Stomach (tissue), 9 donors: ENCODE measurements around the gene WDPCP. TPM values are rescaled to one million over a fixed set of nuclear protein-coding genes. Genes with fewer than 3 reads are reported as not detected.
A peak's percentile ranks its signal among the peaks of the same experiment; 100 is the strongest.
"Not testable (repeated sequence)": the region's sequence is repeated elsewhere in the genome, so short reads cannot be mapped to it uniquely, and the experiment has no call there.

Experiments
- DNase-seq, 2 donors: peaks; one replicate each; pipeline versions ENCODE4 v3.0.0 to v3.0.0-alpha.2; 2013 to 2019
- H3K27ac ChIP-seq, 5 donors: fragments of 200-600 bp in 4 of 5; sonication (generic) in 4 of 5; one replicate each; pipeline ENCODE4 v1.5.1; 2013 to 2019; ENCODE audit warnings: mild to moderate bottlenecking in 1 of 5, moderate library complexity in 1 of 5
- H3K27me3 ChIP-seq, 3 donors: fragments of 200-600 bp; sonication (generic); one replicate each; pipeline ENCODE4 v1.5.1; 2017 to 2019; ENCODE audit warnings: mixed run types in 1 of 3
- H3K36me3 ChIP-seq, 4 donors: fragments of 200-600 bp; sonication (generic); 1 replicate in 3 of 4; 2 replicates in 1 of 4; pipeline ENCODE4 v1.5.1; 2016 to 2019
- H3K4me1 ChIP-seq, 4 donors: fragments of 200-600 bp; sonication (generic); one replicate each; pipeline ENCODE4 v1.5.1; 2016 to 2019
- H3K4me3 ChIP-seq, 4 donors: fragments of 200-600 bp; sonication (generic) in 3 of 4; one replicate each; pipeline ENCODE4 v1.5.1; 2016 to 2019; ENCODE audit warnings: mild to moderate bottlenecking in 1 of 4
- H3K9me3 ChIP-seq, 4 donors: fragments of 200-600 bp; sonication (generic); one replicate each; pipeline ENCODE4 v1.5.1; 2016 to 2019
- CTCF ChIP-seq, 7 experiments: fragments of 450-650 bp in 4 of 7; fragments of 200-600 bp in 3 of 7; sonication (generic) in 3 of 7; IDR thresholded peaks; one replicate each; pipeline ENCODE4 v1.5.1; 2016 to 2019; ENCODE audit warnings: antibody characterized with exemption in 7 of 7, control low read depth in 2 of 7, mild to moderate bottlenecking in 1 of 7
- EP300 ChIP-seq: sonication (generic); formaldehyde crosslinking; IDR thresholded peaks from one replicate; pipeline ENCODE4 v1.6.1; 2017; ENCODE audit warnings: antibody characterized with exemption
- POLR2A ChIP-seq, 4 donors: fragments of 450-650 bp; IDR thresholded peaks; one replicate each; pipeline ENCODE4 v1.6.1; 2016; ENCODE audit warnings: antibody characterized with exemption in 4 of 4, control low read depth in 2 of 4, mild to moderate bottlenecking in 1 of 4, moderate library complexity in 1 of 4
- POLR2AphosphoS5 ChIP-seq, 3 donors: sonication (generic); formaldehyde crosslinking; IDR thresholded peaks; one replicate each; pipeline ENCODE4 v1.6.1; 2016; ENCODE audit warnings: antibody characterized with exemption in 3 of 3
- WGBS, 5 donors: extraction: QIAGEN DNeasy Blood & Tissue Kit in 3 of 5; methylation state at CpG; one replicate each; pipeline versions ENCODE4 v1.1.5 to v1.1.7; 2013 to 2018; 5-methylcytosine and 5-hydroxymethylcytosine counted together
- intact Hi-C: fragments of 100-400 bp; cut with DNase I; formaldehyde crosslinking; loops from one replicate; pipeline ENCODE4 v1.15.1; 2023; ENCODE audit warnings: low total_unique reads
- polyA plus RNA-seq, 3 donors: library from polyadenylated mRNA; stranded (reverse); fragments of 200-250 nt; gene quantifications; one replicate each; pipeline ENCODE4 v1.2.3, GENCODE V29; 2013
- total RNA-seq, 5 donors: library from RNA; depleted of rRNA; stranded (reverse); fragments of >200 nt; gene quantifications; one replicate each; pipeline versions ENCODE4 v1.1.0 to v1.2.3, GENCODE V29; 2014 to 2016
- donor health status: healthy with polysubstance abuse.
- donor health status: Bipolar disorder and iron deficiency.
- donor health status: healthy.

The WDPCP gene
- total and polyA plus RNA-seq, 8 donors = 1.9 to 38.8 (median 7.7) TPM

GRCh38 chr2:63374341-63374740 is 213.9 kb downstream of the WDPCP start:
- H3K27me3 ChIP-seq = no peaks in the 10 kb centered on the region
- DNase-seq = no peak
- intact Hi-C loops = no loop called here
- H3K4me1 ChIP-seq = no peaks in the 10 kb centered on the region
- H3K36me3 ChIP-seq = peaks cover 0 to 8% (median 0%) of the 10 kb centered on the region in 4 donors
- H3K27ac ChIP-seq = no peak overlapping the region
- 95 to 98% (median 96%) methylated on average over 2 of the region's 2 CpGs for WGBS, 5 donors
- no peak overlapping the region for H3K4me3 ChIP-seq
- H3K9me3 ChIP-seq = peaks cover 0 to 21% (median 6%) of the 10 kb centered on the region in 4 donors
- TF ChIP-seq CTCF (IDR thresholded peaks at IDR 0.05) (no peak), EP300 (no peak), POLR2A (IDR thresholded peaks at IDR 0.05) (no peak), POLR2AphosphoS5 (IDR thresholded peaks at IDR 0.05) (no peak)

- Histone ChIP-seq H3K27ac (no peak overlapping the region), H3K27me3 (no peaks in the 10 kb centered on the region), H3K4me1 (no peaks in the 10 kb centered on the region), H3K36me3 (peaks cover 0 to 9% (median 0%) of the 10 kb centered on the region in 4 donors), H3K9me3 (peaks cover 0 to 21% (median 6%) of the 10 kb centered on the region in 4 donors), H3K4me3 (no peak overlapping the region)
- DNase-seq = no peak
- intact Hi-C loops = no loop called here
- WGBS, 5 donors = 81 to 94% (median 91%) methylated on average over 3 of the region's 3 CpGs
- TF ChIP-seq CTCF (IDR thresholded peaks at IDR 0.05) (no peak), POLR2A (IDR thresholded peaks at IDR 0.05) (no peak), POLR2AphosphoS5 (IDR thresholded peaks at IDR 0.05) (no peak), EP300 (no peak)
Measured at GRCh38 chr2:63372549-63372948, 215.7 kb downstream of the WDPCP start.

- peaks cover 0 to 21% (median 6%) of the 10 kb centered on the region in 4 donors for H3K9me3 ChIP-seq
- no peak for DNase-seq
- no peak overlapping the region for H3K4me3 ChIP-seq
- peaks cover 0 to 9% (median 0%) of the 10 kb centered on the region in 4 donors for H3K36me3 ChIP-seq
- TF ChIP-seq POLR2AphosphoS5 (IDR thresholded peaks at IDR 0.05) (no peak), EP300 (no peak), POLR2A (IDR thresholded peaks at IDR 0.05) (no peak), CTCF (IDR thresholded peaks at IDR 0.05) (no peak)
- no peaks in the 10 kb centered on the region for H3K27me3 ChIP-seq
- no peaks in the 10 kb centered on the region for H3K4me1 ChIP-seq
- intact Hi-C loops = no loop called here
- no peak overlapping the region for H3K27ac ChIP-seq
- WGBS, 5 donors = 97 to 100% (median 98%) methylated on average over 1 of the region's 1 CpG
Measured at GRCh38 chr2:63369146-63369545, 219.1 kb downstream of the WDPCP start.

- Histone ChIP-seq H3K9me3 (peaks cover 0 to 3% (median 0%) of the 10 kb centered on the region in 4 donors), H3K4me1 (no peaks in the 10 kb centered on the region), H3K27me3 (no peaks in the 10 kb centered on the region), H3K27ac (no peak overlapping the region), H3K4me3 (no peak overlapping the region), H3K36me3 (peaks cover 0 to 9% (median 0%) of the 10 kb centered on the region in 4 donors)
- intact Hi-C loops = no loop called here
- TF ChIP-seq CTCF (IDR thresholded peaks at IDR 0.05) (no peak), POLR2AphosphoS5 (IDR thresholded peaks at IDR 0.05) (no peak), POLR2A (IDR thresholded peaks at IDR 0.05) (no peak), EP300 (no peak)
- DNase-seq = peak in 1 of 2 donors; percentile 2
- 68 to 84% (median 78%) methylated on average over 1 of the region's 1 CpG for WGBS, 5 donors
Measured at GRCh38 chr2:63364866-63365265, 223.4 kb downstream of the WDPCP start.

- DNase-seq, H3K27me3 ChIP-seq, H3K4me1 ChIP-seq, H3K27ac ChIP-seq, H3K4me3 ChIP-seq, intact Hi-C loops: not testable (repeated sequence)
- Histone ChIP-seq H3K36me3 (peaks cover 0 to 12% (median 3%) of the 10 kb centered on the region in 4 donors), H3K9me3 (peaks cover 0 to 49% (median 25%) of the 10 kb centered on the region in 4 donors)
- WGBS, 5 donors = 77 to 90% (median 83%) methylated on average over 1 of the region's 1 CpG
Measured at GRCh38 chr2:63357722-63358121, 230.6 kb downstream of the WDPCP start.
